ENCODE data around the gene DBN1.

DNA sequence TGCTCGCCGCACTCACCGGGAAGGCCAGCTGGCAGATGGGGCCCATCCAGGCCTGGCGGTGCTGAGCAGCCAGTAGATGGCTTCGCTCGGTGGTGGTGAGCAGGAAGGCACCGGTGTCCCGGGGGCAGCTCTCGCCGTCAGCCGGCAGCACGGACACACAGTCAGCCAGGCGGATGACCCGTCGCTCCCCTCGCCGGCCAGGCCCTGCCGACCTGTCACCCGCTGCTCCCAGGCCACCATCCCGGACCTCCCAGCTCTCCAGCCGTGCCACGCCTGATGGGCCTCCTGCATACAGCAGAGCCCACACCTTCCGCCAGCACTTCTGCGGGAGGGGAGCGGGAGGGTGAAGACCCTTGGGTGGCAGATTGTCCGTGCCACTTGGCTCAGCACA, 34.8 kb upstream of the DBN1 start:
- TF ChIP-seq, protein P1, sequence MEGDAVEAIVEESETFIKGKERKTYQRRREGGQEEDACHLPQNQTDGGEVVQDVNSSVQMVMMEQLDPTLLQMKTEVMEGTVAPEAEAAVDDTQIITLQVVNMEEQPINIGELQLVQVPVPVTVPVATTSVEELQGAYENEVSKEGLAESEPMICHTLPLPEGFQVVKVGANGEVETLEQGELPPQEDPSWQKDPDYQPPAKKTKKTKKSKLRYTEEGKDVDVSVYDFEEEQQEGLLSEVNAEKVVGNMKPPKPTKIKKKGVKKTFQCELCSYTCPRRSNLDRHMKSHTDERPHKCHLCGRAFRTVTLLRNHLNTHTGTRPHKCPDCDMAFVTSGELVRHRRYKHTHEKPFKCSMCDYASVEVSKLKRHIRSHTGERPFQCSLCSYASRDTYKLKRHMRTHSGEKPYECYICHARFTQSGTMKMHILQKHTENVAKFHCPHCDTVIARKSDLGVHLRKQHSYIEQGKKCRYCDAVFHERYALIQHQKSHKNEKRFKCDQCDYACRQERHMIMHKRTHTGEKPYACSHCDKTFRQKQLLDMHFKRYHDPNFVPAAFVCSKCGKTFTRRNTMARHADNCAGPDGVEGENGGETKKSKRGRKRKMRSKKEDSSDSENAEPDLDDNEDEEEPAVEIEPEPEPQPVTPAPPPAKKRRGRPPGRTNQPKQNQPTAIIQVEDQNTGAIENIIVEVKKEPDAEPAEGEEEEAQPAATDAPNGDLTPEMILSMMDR (IDR thresholded peaks at IDR 0.05; ENCODE audit: low read depth, low read length), result no peak
- TF ChIP-seq EZH2phosphoT487 (IDR thresholded peaks at IDR 0.05; ENCODE audit: low read depth), result no peak
